Loucy (cell line): Measurements from ENCODE around the gene MBNL2.

Experiments
- H2AFZ ChIP-seq: fragments of 200-600 bp; sonication (generic); 2 replicates; pipeline ENCODE4 v1.6.0; 2016; ENCODE audit warnings: antibody characterized with exemption, mild to moderate bottlenecking, low read length, moderate library complexity
- H3F3A ChIP-seq: fragments of 200-600 bp; 2 replicates; pipeline ENCODE4 v1.6.0; 2016; ENCODE audit warnings: antibody characterized with exemption, low read depth, mild to moderate bottlenecking
- H3K27me3 ChIP-seq: fragments of 200-600 bp; sonication (generic); 2 replicates; pipeline ENCODE4 v1.6.1; 2014; ENCODE audit warnings: low read length, mild to moderate bottlenecking; ENCODE audit not compliant: insufficient read depth, poor library complexity, severe bottlenecking
- H3K36me3 ChIP-seq: fragments of 200-600 bp; sonication (generic); 2 replicates; pipeline ENCODE4 v1.6.1; 2016; ENCODE audit warnings: low read length; ENCODE audit not compliant: insufficient read depth
- H3K4me1 ChIP-seq: fragments of 200-600 bp; sonication (generic); 2 replicates; pipeline ENCODE4 v1.5.1; 2014; ENCODE audit warnings: low read length, mild to moderate bottlenecking; ENCODE audit not compliant: insufficient read depth, poor library complexity, severe bottlenecking
- H3K4me2 ChIP-seq: fragments of 200-600 bp; sonication (generic); 2 replicates; pipeline ENCODE4 v1.6.0; 2014; ENCODE audit warnings: antibody characterized with exemption, low read length, low read depth, mild to moderate bottlenecking; ENCODE audit not compliant: poor library complexity, severe bottlenecking
- H3K4me3 ChIP-seq: fragments of 200-600 bp; sonication (generic); 2 replicates; pipeline ENCODE4 v1.5.1; 2014; ENCODE audit warnings: low read length, mild to moderate bottlenecking, mixed read lengths; ENCODE audit not compliant: poor library complexity, severe bottlenecking
- H3K79me2 ChIP-seq: fragments of 200-600 bp; sonication (generic); 2 replicates; pipeline ENCODE4 v1.6.1; 2014; ENCODE audit warnings: low read length; ENCODE audit not compliant: insufficient read depth
- H3K9ac ChIP-seq: fragments of 200-600 bp; sonication (generic); 2 replicates; pipeline ENCODE4 v1.6.0; 2014; ENCODE audit warnings: mild to moderate bottlenecking, low read depth, low read length, moderate library complexity; ENCODE audit not compliant: poor library complexity, severe bottlenecking
- H3K9me2 ChIP-seq: fragments of 200-600 bp; sonication (generic); replicated peaks from 2 replicates; pipeline ENCODE4 v1.6.1; 2016; ENCODE audit warnings: low read depth, low read length, mixed read lengths
- H3K9me3 ChIP-seq: fragments of 200-600 bp; sonication (generic); 2 replicates; pipeline ENCODE4 v1.6.1; 2014; ENCODE audit warnings: mild to moderate bottlenecking, antibody characterized with exemption, low read length, low read depth; ENCODE audit not compliant: insufficient read depth
- H4K20me1 ChIP-seq: fragments of 200-600 bp; sonication (generic); 2 replicates; pipeline ENCODE4 v1.6.0; 2014; ENCODE audit warnings: antibody characterized with exemption, low read length, mild to moderate bottlenecking; ENCODE audit not compliant: insufficient read depth, poor library complexity, severe bottlenecking
- CTCF ChIP-seq: fragments of 200-600 bp; sonication (generic); conservative IDR thresholded peaks from 2 replicates; pipeline ENCODE4 v1.5.1; 2014; ENCODE audit warnings: mild to moderate bottlenecking, antibody characterized with exemption, low read length
- EZH2phosphoT487 ChIP-seq: fragments of 200-600 bp; IDR thresholded peaks from 2 replicates; pipeline ENCODE4 v1.6.1; 2018; ENCODE audit warnings: antibody characterized with exemption, mild to moderate bottlenecking, moderate library complexity, borderline replicate concordance

MBNL2 gene

GRCh38 chr13:97435794-97436193 lies 213.7 kb downstream of the MBNL2 start:
- no peak for TF ChIP-seq CTCF
- no peak for TF ChIP-seq EZH2phosphoT487
- H3K4me1 ChIP-seq = peaks cover 68% of the 10 kb centered on the region
- H3K4me2 ChIP-seq = peak overlapping the region; percentile 97
- peak overlapping the region; percentile 78 for H3K9ac ChIP-seq
- no peaks in the 10 kb centered on the region for H3K27me3 ChIP-seq
- H3K9me2 ChIP-seq = no peaks in the 10 kb centered on the region
- peaks cover 36% of the 10 kb centered on the region for H4K20me1 ChIP-seq
- H3F3A ChIP-seq = peaks cover 2% of the 10 kb centered on the region; the same call in 1 of the 2 replicates
- no peaks in the 10 kb centered on the region for H3K9me3 ChIP-seq
- H3K79me2 ChIP-seq = peaks cover 66% of the 10 kb centered on the region
- no peaks in the 10 kb centered on the region for H3K36me3 ChIP-seq
- peak overlapping the region; percentile 92 for H3K4me3 ChIP-seq
- no peak overlapping the region for H2AFZ ChIP-seq

- H3K9me2 ChIP-seq = no peaks in the 10 kb centered on the region
- TF ChIP-seq CTCF (no peak), EZH2phosphoT487 (no peak)
- H3K9ac ChIP-seq = peak overlapping the region; percentile 78
- peaks cover 36% of the 10 kb centered on the region for H4K20me1 ChIP-seq
- H3F3A ChIP-seq = peaks cover 2% of the 10 kb centered on the region; the same call in 1 of the 2 replicates
- no peak overlapping the region for H2AFZ ChIP-seq
- peaks cover 58% of the 10 kb centered on the region for H3K4me1 ChIP-seq
- H3K27me3 ChIP-seq = no peaks in the 10 kb centered on the region
- H3K4me3 ChIP-seq = peak overlapping the region; percentile 92
- H3K79me2 ChIP-seq = peaks cover 67% of the 10 kb centered on the region
- H3K36me3 ChIP-seq = no peaks in the 10 kb centered on the region
- H3K9me3 ChIP-seq = no peaks in the 10 kb centered on the region
- H3K4me2 ChIP-seq = peak overlapping the region; percentile 97
Measured at GRCh38 chr13:97436845-97437244, 214.7 kb downstream of the MBNL2 start.

- Histone ChIP-seq H3K9ac (no peak overlapping the region), H3K9me3 (no peaks in the 10 kb centered on the region), H3K9me2 (no peaks in the 10 kb centered on the region), H3K27me3 (no peaks in the 10 kb centered on the region), H3K4me3 (peak overlapping the region; percentile 92), H3K4me2 (peak overlapping the region; percentile 97), H2AFZ (no peak overlapping the region), H3K79me2 (peaks cover 66% of the 10 kb centered on the region), H3K36me3 (no peaks in the 10 kb centered on the region), H3K4me1 (peaks cover 56% of the 10 kb centered on the region), H4K20me1 (peaks cover 36% of the 10 kb centered on the region), H3F3A (peaks cover 2% of the 10 kb centered on the region; the same call in 1 of the 2 replicates)
- no peak for TF ChIP-seq CTCF
- no peak for TF ChIP-seq EZH2phosphoT487
Measured at GRCh38 chr13:97437729-97438128, 215.6 kb downstream of the MBNL2 start.
